HepG2 (cell line): ENCODE measurements around the gene SERINC2.

ENCODE experiments used
- ATF3 ChIP-seq: sonication (generic); formaldehyde crosslinking; IDR thresholded peaks from 2 replicates; pipeline ENCODE4 v1.4.0; 2020; ENCODE audit warnings: missing genetic modification reagents
- CENPX ChIP-seq: sonication (generic); formaldehyde crosslinking; IDR thresholded peaks from 2 replicates; pipeline ENCODE4 v1.9.0; 2021; ENCODE audit warnings: mild to moderate bottlenecking, missing genetic modification reagents, moderate library complexity
- STAT5B ChIP-seq: sonication (generic); formaldehyde crosslinking; IDR thresholded peaks from 2 replicates; pipeline ENCODE4 v1.4.0; 2020; ENCODE audit warnings: missing genetic modification reagents
- U2AF1 ChIP-seq: fragments of 200-400 bp; formaldehyde crosslinking; optimal IDR thresholded peaks from 2 replicates; pipeline ENCODE3; 2017; ENCODE audit warnings: mild to moderate bottlenecking, low read depth, low read length
- YEATS2 ChIP-seq: sonication (generic); formaldehyde crosslinking; IDR thresholded peaks from 2 replicates; pipeline ENCODE4 v1.4.0; 2020; ENCODE audit warnings: missing genetic modification reagents, borderline replicate concordance
- TF ChIP-seq, protein P1 (sequence below): conservative IDR thresholded peaks from 2 replicates; pipeline ENCODE4 v1.6.1; 2018; ENCODE audit warnings: missing genetic modification reagents

GRCh38 chr1:31476891-31477846 lies 64.2 kb downstream of the SERINC2 start:
- TF ChIP-seq U2AF1 (no peak), YEATS2 (CRISPR knock-in tag) (no peak), CENPX (CRISPR knock-in tag) (no peak), STAT5B (CRISPR knock-in tag) (no peak), ATF3 (no peak)
- TF ChIP-seq, protein P1, sequence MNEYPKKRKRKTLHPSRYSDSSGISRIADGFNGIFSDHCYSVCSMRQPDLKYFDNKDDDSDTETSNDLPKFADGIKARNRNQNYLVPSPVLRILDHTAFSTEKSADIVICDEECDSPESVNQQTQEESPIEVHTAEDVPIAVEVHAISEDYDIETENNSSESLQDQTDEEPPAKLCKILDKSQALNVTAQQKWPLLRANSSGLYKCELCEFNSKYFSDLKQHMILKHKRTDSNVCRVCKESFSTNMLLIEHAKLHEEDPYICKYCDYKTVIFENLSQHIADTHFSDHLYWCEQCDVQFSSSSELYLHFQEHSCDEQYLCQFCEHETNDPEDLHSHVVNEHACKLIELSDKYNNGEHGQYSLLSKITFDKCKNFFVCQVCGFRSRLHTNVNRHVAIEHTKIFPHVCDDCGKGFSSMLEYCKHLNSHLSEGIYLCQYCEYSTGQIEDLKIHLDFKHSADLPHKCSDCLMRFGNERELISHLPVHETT (CRISPR knock-in tag), result no peak
